ENCODE data around the gene ARPC5L. TPM values are rescaled to one million over a fixed set of nuclear protein-coding genes. Genes with fewer than 3 reads are reported as not detected.

The ARPC5L gene
- total and polyA plus RNA-seq, 2 of the 13 experiments (the other 11 are each of a cell fraction or from before 2014, with no cell fraction given) = 29.9 to 33.8 TPM

DNA sequence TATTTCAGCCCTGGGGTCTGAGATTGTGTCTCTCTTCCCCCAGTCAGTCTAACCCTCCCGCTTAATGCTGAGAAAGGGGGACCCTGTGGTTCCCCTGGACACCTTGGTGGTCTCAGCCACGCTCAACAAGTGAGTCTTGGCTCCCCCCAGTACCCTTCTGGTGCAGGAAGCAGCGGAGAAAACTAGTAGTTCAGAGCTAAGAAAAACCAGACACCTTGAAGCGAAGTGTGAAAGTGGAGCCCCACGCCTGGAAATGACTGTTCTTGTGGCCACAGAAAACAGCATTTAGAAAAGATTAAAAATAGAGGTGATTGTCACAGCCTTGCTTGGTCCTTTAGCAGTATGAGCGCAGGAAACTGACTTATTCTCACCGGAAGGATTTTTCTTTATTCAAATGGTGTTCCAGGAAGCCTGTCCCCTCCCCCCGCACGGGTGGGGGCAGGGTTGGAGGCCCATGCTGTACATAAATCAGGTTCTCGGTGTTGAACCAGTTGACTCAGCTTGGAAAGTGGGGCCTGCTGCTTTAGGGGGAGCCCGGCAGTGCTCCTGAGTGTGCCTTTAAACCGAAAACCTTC is 8.1 kb downstream of the ARPC5L start (continued):
- TF ChIP-seq, protein P1, sequence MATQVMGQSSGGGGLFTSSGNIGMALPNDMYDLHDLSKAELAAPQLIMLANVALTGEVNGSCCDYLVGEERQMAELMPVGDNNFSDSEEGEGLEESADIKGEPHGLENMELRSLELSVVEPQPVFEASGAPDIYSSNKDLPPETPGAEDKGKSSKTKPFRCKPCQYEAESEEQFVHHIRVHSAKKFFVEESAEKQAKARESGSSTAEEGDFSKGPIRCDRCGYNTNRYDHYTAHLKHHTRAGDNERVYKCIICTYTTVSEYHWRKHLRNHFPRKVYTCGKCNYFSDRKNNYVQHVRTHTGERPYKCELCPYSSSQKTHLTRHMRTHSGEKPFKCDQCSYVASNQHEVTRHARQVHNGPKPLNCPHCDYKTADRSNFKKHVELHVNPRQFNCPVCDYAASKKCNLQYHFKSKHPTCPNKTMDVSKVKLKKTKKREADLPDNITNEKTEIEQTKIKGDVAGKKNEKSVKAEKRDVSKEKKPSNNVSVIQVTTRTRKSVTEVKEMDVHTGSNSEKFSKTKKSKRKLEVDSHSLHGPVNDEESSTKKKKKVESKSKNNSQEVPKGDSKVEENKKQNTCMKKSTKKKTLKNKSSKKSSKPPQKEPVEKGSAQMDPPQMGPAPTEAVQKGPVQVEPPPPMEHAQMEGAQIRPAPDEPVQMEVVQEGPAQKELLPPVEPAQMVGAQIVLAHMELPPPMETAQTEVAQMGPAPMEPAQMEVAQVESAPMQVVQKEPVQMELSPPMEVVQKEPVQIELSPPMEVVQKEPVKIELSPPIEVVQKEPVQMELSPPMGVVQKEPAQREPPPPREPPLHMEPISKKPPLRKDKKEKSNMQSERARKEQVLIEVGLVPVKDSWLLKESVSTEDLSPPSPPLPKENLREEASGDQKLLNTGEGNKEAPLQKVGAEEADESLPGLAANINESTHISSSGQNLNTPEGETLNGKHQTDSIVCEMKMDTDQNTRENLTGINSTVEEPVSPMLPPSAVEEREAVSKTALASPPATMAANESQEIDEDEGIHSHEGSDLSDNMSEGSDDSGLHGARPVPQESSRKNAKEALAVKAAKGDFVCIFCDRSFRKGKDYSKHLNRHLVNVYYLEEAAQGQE (IDR thresholded peaks at IDR 0.05; ENCODE audit: borderline replicate concordance in 1 of 2, low read depth in 1 of 2, low read length in 2 of 2) = no peak
- TF ChIP-seq, protein P2, sequence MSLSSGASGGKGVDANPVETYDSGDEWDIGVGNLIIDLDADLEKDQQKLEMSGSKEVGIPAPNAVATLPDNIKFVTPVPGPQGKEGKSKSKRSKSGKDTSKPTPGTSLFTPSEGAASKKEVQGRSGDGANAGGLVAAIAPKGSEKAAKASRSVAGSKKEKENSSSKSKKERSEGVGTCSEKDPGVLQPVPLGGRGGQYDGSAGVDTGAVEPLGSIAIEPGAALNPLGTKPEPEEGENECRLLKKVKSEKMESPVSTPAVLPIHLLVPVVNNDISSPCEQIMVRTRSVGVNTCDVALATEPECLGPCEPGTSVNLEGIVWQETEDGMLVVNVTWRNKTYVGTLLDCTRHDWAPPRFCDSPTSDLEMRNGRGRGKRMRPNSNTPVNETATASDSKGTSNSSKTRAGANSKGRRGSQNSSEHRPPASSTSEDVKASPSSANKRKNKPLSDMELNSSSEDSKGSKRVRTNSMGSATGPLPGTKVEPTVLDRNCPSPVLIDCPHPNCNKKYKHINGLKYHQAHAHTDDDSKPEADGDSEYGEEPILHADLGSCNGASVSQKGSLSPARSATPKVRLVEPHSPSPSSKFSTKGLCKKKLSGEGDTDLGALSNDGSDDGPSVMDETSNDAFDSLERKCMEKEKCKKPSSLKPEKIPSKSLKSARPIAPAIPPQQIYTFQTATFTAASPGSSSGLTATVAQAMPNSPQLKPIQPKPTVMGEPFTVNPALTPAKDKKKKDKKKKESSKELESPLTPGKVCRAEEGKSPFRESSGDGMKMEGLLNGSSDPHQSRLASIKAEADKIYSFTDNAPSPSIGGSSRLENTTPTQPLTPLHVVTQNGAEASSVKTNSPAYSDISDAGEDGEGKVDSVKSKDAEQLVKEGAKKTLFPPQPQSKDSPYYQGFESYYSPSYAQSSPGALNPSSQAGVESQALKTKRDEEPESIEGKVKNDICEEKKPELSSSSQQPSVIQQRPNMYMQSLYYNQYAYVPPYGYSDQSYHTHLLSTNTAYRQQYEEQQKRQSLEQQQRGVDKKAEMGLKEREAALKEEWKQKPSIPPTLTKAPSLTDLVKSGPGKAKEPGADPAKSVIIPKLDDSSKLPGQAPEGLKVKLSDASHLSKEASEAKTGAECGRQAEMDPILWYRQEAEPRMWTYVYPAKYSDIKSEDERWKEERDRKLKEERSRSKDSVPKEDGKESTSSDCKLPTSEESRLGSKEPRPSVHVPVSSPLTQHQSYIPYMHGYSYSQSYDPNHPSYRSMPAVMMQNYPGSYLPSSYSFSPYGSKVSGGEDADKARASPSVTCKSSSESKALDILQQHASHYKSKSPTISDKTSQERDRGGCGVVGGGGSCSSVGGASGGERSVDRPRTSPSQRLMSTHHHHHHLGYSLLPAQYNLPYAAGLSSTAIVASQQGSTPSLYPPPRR (CRISPR knock-in tag; IDR thresholded peaks at IDR 0.05; ENCODE audit: borderline replicate concordance) = no peak
- TF ChIP-seq, protein P3, sequence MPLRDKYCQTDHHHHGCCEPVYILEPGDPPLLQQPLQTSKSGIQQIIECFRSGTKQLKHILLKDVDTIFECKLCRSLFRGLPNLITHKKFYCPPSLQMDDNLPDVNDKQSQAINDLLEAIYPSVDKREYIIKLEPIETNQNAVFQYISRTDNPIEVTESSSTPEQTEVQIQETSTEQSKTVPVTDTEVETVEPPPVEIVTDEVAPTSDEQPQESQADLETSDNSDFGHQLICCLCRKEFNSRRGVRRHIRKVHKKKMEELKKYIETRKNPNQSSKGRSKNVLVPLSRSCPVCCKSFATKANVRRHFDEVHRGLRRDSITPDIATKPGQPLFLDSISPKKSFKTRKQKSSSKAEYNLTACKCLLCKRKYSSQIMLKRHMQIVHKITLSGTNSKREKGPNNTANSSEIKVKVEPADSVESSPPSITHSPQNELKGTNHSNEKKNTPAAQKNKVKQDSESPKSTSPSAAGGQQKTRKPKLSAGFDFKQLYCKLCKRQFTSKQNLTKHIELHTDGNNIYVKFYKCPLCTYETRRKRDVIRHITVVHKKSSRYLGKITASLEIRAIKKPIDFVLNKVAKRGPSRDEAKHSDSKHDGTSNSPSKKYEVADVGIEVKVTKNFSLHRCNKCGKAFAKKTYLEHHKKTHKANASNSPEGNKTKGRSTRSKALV (CRISPR knock-in tag; IDR thresholded peaks at IDR 0.05) = no peak
- TF ChIP-seq ZNF839 (CRISPR knock-in tag; IDR thresholded peaks at IDR 0.05; ENCODE audit: borderline replicate concordance) = no peak
- TF ChIP-seq EZH2 (conservative IDR thresholded peaks at IDR 0.05; ENCODE audit: low read depth, low read length) = no peak
- no peak for TF ChIP-seq HOXA9 (CRISPR knock-in tag; IDR thresholded peaks at IDR 0.05; ENCODE audit: borderline replicate concordance)
- TF ChIP-seq ZNF12 (CRISPR knock-in tag; IDR thresholded peaks at IDR 0.05) = 0 out of 2 replicates have a peak, but pooled peaks have one; percentile 33
- no peak for TF ChIP-seq KLF12 (CRISPR knock-in tag; IDR thresholded peaks at IDR 0.05; ENCODE audit: borderline replicate concordance)
- TF ChIP-seq MAZ (IDR thresholded peaks at IDR 0.05; ENCODE audit: borderline replicate concordance, low read depth, low read length) = peak; percentile 83; the same call in 1 of the 2 replicates
- peak; percentile 37; the same call in 1 of the 2 replicates for TF ChIP-seq MAZ (CRISPR knock-in tag; IDR thresholded peaks at IDR 0.05; ENCODE audit: low read depth)
- TF ChIP-seq, protein P4, sequence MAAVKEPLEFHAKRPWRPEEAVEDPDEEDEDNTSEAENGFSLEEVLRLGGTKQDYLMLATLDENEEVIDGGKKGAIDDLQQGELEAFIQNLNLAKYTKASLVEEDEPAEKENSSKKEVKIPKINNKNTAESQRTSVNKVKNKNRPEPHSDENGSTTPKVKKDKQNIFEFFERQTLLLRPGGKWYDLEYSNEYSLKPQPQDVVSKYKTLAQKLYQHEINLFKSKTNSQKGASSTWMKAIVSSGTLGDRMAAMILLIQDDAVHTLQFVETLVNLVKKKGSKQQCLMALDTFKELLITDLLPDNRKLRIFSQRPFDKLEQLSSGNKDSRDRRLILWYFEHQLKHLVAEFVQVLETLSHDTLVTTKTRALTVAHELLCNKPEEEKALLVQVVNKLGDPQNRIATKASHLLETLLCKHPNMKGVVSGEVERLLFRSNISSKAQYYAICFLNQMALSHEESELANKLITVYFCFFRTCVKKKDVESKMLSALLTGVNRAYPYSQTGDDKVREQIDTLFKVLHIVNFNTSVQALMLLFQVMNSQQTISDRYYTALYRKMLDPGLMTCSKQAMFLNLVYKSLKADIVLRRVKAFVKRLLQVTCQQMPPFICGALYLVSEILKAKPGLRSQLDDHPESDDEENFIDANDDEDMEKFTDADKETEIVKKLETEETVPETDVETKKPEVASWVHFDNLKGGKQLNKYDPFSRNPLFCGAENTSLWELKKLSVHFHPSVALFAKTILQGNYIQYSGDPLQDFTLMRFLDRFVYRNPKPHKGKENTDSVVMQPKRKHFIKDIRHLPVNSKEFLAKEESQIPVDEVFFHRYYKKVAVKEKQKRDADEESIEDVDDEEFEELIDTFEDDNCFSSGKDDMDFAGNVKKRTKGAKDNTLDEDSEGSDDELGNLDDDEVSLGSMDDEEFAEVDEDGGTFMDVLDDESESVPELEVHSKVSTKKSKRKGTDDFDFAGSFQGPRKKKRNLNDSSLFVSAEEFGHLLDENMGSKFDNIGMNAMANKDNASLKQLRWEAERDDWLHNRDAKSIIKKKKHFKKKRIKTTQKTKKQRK (IDR thresholded peaks at IDR 0.05; ENCODE audit: low read length) = no peak
- TF ChIP-seq TBL1XR1 (IDR thresholded peaks at IDR 0.05; ENCODE audit: borderline replicate concordance, low read length, partially characterized antibody) = no peak
- TF ChIP-seq ZNF251 (CRISPR knock-in tag; IDR thresholded peaks at IDR 0.05) = no peak
- no peak for TF ChIP-seq PAWR (CRISPR knock-in tag; IDR thresholded peaks at IDR 0.05; ENCODE audit: borderline replicate concordance)
- no peak for TF ChIP-seq KMT2B (CRISPR knock-in tag; IDR thresholded peaks at IDR 0.05)
